Measurements from ENCODE around the gene CLEC16A.
"Not testable (repeated sequence)": the region's sequence is repeated elsewhere in the genome, so short reads cannot be mapped to it uniquely, and the experiment has no call there.

CLEC16A gene

GRCh38 chr16:11088074-11088730, 143.8 kb downstream of the CLEC16A start:
- DNase-seq = no peak

DNA sequence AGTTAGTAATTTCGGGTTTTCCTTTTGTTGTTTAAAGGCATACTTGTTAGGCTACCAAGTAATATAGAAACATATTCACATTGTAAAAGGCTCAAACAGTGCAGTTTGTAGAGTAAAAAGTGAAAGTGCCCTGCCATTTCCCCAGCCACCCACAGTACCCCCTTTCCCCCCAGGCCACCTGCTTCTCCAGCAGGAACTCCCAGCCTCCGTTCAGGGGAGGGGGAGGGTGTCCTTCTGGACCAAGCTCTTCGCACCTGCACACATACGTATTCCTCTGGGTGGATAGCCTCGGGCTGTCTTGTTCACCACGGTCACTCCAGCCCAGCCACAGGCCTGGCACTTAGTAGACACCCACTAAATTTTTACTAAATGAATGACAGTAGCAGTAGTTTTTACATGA, 144.5 kb downstream of the CLEC16A start:
- no peak for DNase-seq

GRCh38 chr16:11089504-11090124, 145.2 kb downstream of the CLEC16A start:
- no peak for DNase-seq

DNA sequence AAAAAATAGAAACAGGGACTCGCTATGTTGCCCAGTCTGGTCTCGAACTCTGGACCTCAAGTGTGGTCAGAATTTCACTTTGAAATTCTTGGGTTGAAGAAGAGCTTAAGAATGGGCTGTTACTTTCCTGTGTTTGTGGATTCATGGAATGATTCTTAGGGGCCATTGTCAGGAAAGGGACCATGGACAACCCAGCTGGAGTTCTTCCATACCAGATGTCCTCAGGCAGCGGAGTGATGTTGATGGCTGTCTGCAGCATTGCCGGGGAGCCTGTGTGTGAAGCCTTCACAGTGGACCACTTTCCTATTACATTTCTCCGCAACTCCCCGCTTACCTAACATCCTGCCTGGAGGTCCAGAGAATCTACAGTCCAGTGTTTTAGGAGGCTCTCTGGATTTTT, 145.9 kb downstream of the CLEC16A start:
- DNase-seq = no peak

GRCh38 chr16:11091021-11091785, 146.8 kb downstream of the CLEC16A start:
- no peak for DNase-seq

GRCh38 chr16:11092788-11093571, 148.6 kb downstream of the CLEC16A start:
- no peak for DNase-seq

- no peak for DNase-seq
These were observed 149.3 kb downstream of the CLEC16A start for GRCh38 chr16:11093572-11094074.

DNA sequence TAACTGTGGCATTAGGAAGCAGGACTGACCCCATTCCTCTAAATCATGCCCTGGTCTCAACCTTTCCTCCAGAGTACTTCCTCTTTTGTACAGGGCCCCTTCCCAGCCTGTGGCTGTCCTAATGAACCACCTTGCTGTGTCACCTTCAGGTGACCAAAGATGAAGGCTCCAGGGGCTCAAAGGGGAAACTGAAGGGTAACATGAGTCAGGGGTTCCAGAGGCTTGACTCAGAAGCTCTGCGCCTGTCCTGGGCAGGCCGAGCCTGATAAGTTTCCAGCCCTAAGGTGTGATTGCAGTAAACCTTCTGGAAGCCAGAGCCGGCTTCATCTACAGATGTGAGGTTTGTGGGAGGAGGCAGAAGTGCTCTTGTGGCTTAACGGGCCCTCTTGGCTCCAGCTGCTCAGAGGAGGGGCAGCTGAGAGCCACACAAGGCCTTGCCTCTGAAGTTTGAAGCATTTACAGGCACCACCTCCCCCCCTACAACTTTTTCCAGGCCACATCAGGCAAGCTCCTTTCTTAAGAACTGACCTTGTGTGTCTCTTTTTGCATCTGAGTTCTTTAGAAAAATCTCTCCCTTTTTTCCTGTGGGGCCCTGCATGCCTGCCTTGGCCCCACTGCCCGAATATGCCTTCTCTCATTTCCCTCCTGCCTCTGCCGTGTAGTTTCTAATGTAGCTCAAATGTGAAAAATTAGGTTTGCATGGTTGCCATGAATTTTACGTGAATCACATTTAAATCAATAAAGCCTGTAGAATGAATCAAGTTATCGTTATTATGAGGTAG, 149.9 kb downstream of the CLEC16A start:
- peak; percentile 45 for DNase-seq

DNA sequence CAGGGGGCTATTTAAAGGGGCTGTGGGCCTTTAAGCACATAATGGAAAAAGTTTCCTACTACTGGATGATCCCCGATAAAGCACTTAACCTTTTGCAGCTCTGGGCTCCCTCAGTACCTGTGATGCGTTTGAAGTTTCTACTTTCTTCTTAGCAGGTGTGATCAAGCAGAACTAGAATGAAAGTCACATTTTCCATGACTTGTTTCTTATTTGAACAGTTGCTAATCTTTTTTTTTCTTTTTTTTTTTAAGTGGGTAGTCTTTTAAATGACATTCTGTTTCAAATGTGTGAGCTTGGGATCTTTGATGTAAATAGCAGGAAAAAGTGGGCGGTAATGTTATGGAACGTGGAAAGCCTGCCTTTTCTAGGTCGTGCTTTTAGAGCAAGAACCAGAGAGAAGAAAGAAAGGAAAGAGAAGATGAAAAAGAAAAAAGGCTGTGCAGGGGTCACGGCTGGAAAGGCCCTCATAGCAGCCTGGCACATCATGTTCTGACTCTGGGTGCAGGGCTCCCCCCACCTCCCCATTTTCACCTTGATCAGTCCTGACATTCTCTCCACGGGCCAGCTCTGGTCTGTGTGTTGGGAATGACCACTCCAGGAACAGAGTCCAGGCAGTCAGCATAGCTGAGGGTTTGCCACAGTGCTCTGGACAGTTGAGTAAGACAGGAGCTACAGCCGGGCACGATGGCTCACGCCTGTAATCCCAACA, 150.6 kb downstream of the CLEC16A start:
- DNase-seq = no peak

GRCh38 chr16:11095935-11096334, 151.6 kb downstream of the CLEC16A start:
- no peak for DNase-seq

DNA sequence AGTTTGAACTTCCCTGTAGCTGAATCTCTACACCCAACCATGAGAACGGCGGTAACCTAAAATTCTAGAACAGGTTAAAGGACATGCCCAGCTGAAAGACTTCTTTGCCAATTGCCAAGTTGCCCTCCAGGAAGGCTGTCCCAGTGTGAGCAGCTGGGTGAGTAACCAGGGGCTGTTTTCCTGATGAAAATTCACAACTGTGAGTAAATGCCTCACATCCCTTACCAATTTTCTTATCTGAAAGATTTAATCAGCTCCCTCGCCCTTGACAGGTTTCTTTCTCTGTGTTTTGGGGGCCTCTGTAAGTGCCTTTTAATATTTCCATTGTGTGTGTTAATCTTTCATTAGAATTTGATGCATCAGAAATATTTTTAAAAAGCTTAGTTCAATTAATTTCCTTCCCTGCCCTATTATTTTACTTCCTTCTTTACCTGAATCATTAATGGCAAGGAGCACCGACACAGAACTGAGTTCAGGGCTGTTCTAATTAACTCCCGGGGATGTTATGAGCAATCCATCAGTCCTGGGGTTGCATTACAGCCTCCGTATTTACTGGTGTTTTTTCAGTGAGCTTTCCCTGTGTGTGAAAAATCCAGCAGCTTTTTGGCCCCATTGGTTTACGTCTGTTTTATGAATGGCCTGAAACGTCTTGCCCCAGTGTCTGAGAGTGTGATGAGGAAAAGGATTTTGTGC, 152.9 kb downstream of the CLEC16A start:
- no peak for DNase-seq

GRCh38 chr16:11097787-11098167, 153.4 kb downstream of the CLEC16A start:
- DNase-seq = no peak

DNA sequence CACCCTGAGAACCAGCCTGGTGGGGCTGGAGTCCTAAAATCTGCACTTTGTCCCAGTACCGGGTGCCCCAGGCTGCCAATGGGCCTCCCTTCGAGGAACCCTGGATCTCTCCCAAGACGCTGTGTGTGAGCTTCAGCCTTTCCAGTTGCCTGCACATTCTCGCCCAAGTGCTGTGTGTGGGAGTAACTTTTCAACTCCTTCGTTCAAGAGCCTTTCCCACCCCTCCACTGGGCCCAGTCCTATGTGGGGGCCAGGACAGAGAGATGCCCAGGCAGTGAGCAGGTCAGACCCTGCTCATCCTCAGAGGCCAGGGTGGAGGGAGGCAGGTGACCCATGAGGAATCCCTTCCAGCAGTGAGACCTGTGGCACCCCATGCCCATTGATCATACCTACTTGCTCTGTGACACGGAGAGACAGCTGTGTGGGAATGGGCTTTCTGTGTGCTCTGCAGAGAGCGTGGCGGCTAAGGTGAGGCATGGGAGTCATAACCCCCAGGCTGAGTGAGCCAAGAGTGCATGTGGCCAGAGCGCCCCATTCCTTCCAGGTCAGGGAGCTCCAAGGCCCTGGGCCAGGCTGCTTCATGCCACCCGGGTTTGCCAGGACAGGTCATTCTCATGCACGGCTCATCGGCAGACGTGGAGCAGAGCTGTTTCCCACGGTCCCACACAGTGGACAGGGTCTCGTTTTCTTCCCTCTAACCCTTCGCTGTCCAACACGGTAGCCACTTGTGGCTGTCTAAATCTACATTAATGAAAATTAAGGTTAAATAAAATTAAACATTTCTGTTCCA, 154.4 kb downstream of the CLEC16A start:
- DNase-seq = no peak

GRCh38 chr16:11099672-11100205, 155.4 kb downstream of the CLEC16A start:
- DNase-seq = no peak

- no peak for DNase-seq
These were observed 155.9 kb downstream of the CLEC16A start for GRCh38 chr16:11100239-11100750.

DNA sequence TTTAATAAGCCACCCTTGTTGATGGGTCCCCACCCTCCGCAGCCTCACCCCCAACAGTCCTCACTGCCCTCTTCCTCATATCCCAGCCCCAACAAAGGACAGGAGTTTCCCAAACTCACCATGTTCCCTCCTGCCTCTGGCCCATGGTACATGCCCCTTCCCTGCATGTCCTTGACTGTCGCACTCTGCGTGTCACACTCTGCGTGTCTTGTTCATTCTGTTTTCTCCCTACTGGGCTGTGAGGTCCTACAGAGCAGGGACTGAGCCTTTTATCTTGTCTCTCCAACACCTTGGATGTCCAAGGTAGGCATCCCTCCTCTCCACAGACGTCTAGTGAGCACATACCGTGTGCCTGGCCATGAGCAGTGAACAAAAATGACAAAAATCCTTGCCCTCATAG, 156.9 kb downstream of the CLEC16A start:
- no peak for DNase-seq

DNA sequence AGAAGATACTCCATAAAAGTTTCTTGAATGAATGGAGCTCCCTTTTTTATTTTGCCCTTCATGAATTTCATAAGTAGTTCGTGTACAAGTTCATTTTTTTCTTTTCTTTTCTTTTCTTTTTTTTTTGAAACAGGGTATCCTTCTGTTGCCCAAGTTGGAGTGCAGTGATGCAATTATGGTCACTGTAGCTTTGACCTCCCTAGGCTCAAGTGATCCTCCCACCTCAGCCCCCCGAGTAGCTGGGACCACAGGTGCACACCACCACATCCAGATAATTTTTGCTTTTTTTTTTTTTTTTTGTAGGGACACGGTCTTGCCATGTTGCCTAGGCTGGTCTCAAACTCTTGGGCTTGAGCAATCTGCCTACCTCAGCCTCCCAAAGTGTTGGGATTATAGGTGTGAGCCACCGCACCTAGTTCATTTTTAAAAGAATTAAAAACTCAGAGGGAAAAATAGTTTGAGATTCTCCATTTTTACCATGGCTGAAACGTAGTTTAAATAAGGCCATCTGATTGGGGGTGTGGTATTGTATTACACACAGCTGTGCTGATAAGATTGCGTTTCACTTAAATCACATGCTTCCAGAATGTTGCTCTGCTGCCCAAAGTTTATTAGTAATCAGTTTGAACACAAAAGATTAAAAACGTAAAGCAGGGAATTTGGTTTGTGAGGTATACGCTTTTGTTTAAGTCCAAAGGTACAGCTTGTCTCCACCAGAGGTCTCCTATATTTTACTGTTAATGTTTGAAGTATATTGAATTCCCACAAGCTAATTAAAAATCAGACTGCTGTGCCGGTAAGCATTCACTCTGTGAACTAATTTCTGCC, 157.5 kb downstream of the CLEC16A start:
- no peak for DNase-seq

DNA sequence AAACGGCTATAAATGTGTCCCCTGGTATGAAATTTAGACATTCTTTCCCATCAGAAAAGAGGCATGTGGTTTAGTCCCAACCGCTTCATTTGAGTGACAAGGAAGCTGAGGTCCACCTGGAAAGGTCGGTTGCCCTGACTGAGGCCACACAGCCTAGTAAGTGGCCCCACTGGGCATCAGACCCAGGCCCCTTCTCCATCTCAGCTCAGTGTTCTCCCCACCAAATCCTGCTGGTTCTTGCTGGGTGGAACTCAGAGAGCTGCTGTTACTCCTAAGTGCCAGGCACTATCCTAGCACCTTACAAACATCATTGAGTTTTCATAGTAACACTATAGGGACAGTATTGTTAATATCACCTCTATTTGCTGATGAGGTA, 158.1 kb downstream of the CLEC16A start:
- DNase-seq = no peak

DNA sequence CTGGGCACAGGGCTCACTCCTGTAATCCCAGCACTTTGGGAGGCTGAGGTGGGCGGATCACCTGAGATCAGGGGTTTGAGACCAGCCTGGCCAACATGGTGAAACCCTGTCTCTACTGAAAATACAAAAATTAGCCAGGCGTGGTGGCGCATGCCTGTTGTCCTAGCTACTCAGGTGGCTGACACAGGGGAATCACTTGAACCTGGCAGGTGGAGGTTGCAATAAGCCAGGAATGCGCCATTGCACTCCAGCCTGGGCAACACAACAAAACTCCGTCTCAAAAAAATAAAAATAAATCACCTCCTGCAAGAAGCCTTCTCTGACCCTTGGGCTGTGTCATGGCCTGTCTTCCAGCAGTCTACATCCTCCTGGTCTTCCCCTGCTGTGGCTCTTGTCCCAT, 158.9 kb downstream of the CLEC16A start:
- DNase-seq = not testable (repeated sequence)

Measured in activated CD4-positive, alpha-beta T cell treated with anti-CD3 and anti-CD28 coated beads for 1 hour (primary cell).